ENCODE measurements around the gene SUCO. TPM values are rescaled to one million over a fixed set of nuclear protein-coding genes. Genes with fewer than 3 reads are reported as not detected.

The SUCO gene
- total RNA-seq, 1 experiment from 2014 or later, result 37.7 TPM

DNA sequence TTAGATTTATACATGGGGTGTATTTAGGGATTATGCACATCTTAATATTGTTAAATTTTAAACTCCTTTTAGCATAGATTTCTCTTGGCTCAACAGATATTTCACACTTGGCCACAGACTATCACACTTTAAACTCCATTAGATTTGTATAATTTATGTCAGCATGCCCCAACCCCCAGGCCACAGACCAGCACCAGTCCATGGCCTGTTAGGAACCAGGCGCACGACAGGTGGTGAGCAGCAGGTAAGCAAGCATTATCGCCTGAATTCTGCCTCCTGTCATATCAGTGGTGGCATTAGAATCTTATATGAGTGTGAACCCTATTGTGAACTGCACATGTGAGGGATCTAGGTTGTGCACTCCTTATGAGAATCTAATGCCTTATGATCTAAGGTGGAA is 34.8 kb downstream of the SUCO start:
- no CpG with 5 or more reads among the region's 3 CpGs for WGBS (ENCODE audit: extremely low coverage, insufficient read length, low lambda C conversion rate)
- Histone ChIP-seq H3K9ac (ENCODE audit: extremely low read depth, insufficient read length, low read length) (no peak overlapping the region), H4K5ac (ENCODE audit: insufficient read length, low read depth, low read length) (no peak overlapping the region), H3K4ac (ENCODE audit: low read depth, low read length) (no peak overlapping the region), H3K9me3 (ENCODE audit: control insufficient read depth, low read depth, low read length) (peaks cover 6% of the 10 kb centered on the region), H3K18ac (ENCODE audit: insufficient read length, low read depth, low read length) (no peak overlapping the region), H3K4me2 (ENCODE audit: insufficient read depth, insufficient read length, low read length) (no peak overlapping the region), H4K8ac (replicated peaks; ENCODE audit: insufficient read length, low read depth, low read length) (no peak overlapping the region), H3K56ac (ENCODE audit: insufficient read length, low read depth, low read length) (no peak overlapping the region), H3K14ac (ENCODE audit: insufficient read depth, low read length) (no peak overlapping the region), H3K4me1 (ENCODE audit: insufficient read depth, low read length) (no peaks in the 10 kb centered on the region), H3K27ac (ENCODE audit: insufficient read length, low read depth, low read length) (no peak overlapping the region), H4K91ac (ENCODE audit: insufficient read length, low read depth, low read length) (no peak overlapping the region), H3K23ac (ENCODE audit: insufficient read length, low read depth, low read length) (no peak overlapping the region), H3K27me3 (ENCODE audit: insufficient read depth, low read length) (no peaks in the 10 kb centered on the region), H2AK5ac (ENCODE audit: insufficient read length, low read length) (no peak overlapping the region), H2BK15ac (ENCODE audit: low read depth, low read length) (no peak overlapping the region), H3T11ph (ENCODE audit: low read length) (no peak overlapping the region), H2BK5ac (ENCODE audit: insufficient read length, low read length) (no peak overlapping the region), H3K79me2 (ENCODE audit: insufficient read depth, low read length) (0 out of 2 replicates have a peak, but pooled peaks cover 2% of the 10 kb centered on the region), H4K20me1 (ENCODE audit: control insufficient read depth, insufficient read depth, insufficient read length) (no peaks in the 10 kb centered on the region), H2BK20ac (ENCODE audit: low read depth, low read length, poor library complexity, severe bottlenecking) (no peak overlapping the region), H2BK12ac (ENCODE audit: insufficient read length, low read depth, low read length) (no peak overlapping the region), H3K23me2 (ENCODE audit: insufficient read length, low read depth, low read length, poor library complexity, severe bottlenecking) (no peaks in the 10 kb centered on the region), H2BK120ac (ENCODE audit: low read depth, low read length, poor library complexity, severe bottlenecking) (no peak overlapping the region), H3K79me1 (ENCODE audit: insufficient read depth, low read depth, low read length, poor library complexity, severe bottlenecking) (peaks cover 2% of the 10 kb centered on the region), H2AFZ (ENCODE audit: low read length) (no peak overlapping the region)
- DNase-seq, result no peak
- Mint-ChIP-seq H3K4me1 (peaks cover 8 to 11% of the 10 kb centered on the region in 2 experiments), H3K27me3 (ENCODE audit: low read depth) (no peaks in the 10 kb centered on the region), H3K36me3 (ENCODE audit: insufficient read depth in 1 of 3, low read depth in 3 of 3) (peaks cover 65 to 81% (median 72%) of the 10 kb centered on the region in 3 experiments), H3K27ac (no peak overlapping the region), H3K4me3 (no peak overlapping the region), H3K9me3 (peaks cover 10 to 11% of the 10 kb centered on the region in 2 experiments)
- TF ChIP-seq, protein P1, sequence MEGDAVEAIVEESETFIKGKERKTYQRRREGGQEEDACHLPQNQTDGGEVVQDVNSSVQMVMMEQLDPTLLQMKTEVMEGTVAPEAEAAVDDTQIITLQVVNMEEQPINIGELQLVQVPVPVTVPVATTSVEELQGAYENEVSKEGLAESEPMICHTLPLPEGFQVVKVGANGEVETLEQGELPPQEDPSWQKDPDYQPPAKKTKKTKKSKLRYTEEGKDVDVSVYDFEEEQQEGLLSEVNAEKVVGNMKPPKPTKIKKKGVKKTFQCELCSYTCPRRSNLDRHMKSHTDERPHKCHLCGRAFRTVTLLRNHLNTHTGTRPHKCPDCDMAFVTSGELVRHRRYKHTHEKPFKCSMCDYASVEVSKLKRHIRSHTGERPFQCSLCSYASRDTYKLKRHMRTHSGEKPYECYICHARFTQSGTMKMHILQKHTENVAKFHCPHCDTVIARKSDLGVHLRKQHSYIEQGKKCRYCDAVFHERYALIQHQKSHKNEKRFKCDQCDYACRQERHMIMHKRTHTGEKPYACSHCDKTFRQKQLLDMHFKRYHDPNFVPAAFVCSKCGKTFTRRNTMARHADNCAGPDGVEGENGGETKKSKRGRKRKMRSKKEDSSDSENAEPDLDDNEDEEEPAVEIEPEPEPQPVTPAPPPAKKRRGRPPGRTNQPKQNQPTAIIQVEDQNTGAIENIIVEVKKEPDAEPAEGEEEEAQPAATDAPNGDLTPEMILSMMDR (conservative IDR thresholded peaks at IDR 0.05), result no peak

All from H9 (cell line).